Measurements from ENCODE around the gene ORM2.

ORM2 gene

GRCh38 chr9:114371973-114372917 lies 42.6 kb downstream of the ORM2 start:
- peak; percentile 34 for DNase-seq

GRCh38 chr9:114372921-114373448 lies 43.3 kb downstream of the ORM2 start:
- DNase-seq, result peak; percentile 70

GRCh38 chr9:114373960-114374730 lies 44.5 kb downstream of the ORM2 start:
- no peak for DNase-seq

- no peak for DNase-seq
Observed at GRCh38 chr9:114374936-114375335, 45.3 kb downstream of the ORM2 start.

- DNase-seq, result no peak
Observed at GRCh38 chr9:114375386-114376175, 45.9 kb downstream of the ORM2 start.

GRCh38 chr9:114376586-114377445 lies 47.1 kb downstream of the ORM2 start:
- no peak for DNase-seq

- no peak for DNase-seq
Observed at GRCh38 chr9:114378016-114378415, 48.3 kb downstream of the ORM2 start.

GRCh38 chr9:114378883-114379282 lies 49.2 kb downstream of the ORM2 start:
- DNase-seq, result no peak

All from activated CD4-positive, alpha-beta T cell treated with anti-CD3 and anti-CD28 coated beads, Interleukin-2, amount 50 U/mL, for 1 hour (primary cell).